ENCODE measurements around the gene STPG4. TPM values are rescaled to one million over a fixed set of nuclear protein-coding genes. Genes with fewer than 3 reads are reported as not detected.

Gene STPG4
- total RNA-seq, 1 experiment from 2014 or later: 0.13 TPM

DNA sequence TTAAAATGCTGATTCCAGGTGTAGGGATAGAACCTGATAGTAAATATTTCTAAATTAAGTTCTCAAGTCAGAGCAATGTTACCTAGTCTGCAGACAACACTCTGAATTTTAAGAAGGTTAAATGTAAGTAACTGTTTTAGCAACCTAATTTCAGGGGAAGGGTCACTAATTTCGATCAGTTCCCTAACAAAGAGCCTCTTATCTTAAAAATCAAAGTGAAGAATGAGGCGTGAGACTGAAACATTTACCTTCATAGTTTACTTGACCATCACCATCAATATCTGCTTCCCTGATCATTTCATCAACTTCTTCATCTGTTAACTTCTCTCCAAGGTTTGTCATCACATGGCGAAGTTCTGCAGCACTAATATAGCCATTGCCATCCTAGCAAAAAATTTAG is 6.4 kb upstream of the STPG4 start:
- H2BK5ac ChIP-seq (ENCODE audit: insufficient read length, low read length): no peak overlapping the region
- TF ChIP-seq, protein P1, sequence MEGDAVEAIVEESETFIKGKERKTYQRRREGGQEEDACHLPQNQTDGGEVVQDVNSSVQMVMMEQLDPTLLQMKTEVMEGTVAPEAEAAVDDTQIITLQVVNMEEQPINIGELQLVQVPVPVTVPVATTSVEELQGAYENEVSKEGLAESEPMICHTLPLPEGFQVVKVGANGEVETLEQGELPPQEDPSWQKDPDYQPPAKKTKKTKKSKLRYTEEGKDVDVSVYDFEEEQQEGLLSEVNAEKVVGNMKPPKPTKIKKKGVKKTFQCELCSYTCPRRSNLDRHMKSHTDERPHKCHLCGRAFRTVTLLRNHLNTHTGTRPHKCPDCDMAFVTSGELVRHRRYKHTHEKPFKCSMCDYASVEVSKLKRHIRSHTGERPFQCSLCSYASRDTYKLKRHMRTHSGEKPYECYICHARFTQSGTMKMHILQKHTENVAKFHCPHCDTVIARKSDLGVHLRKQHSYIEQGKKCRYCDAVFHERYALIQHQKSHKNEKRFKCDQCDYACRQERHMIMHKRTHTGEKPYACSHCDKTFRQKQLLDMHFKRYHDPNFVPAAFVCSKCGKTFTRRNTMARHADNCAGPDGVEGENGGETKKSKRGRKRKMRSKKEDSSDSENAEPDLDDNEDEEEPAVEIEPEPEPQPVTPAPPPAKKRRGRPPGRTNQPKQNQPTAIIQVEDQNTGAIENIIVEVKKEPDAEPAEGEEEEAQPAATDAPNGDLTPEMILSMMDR (conservative IDR thresholded peaks at IDR 0.05): no peak
- H3K9ac ChIP-seq (ENCODE audit: extremely low read depth, insufficient read length, low read length): no peak overlapping the region
- H3T11ph ChIP-seq (ENCODE audit: low read length): no peak overlapping the region
- H3K79me2 ChIP-seq (ENCODE audit: insufficient read depth, low read length): peaks cover 9% of the 10 kb centered on the region; the same call in 1 of the 2 replicates
- peaks cover 31 to 69% (median 59%) of the 10 kb centered on the region in 3 experiments for H3K36me3 Mint-ChIP-seq (ENCODE audit: insufficient read depth in 1 of 3, low read depth in 3 of 3)
- H3K79me1 ChIP-seq (ENCODE audit: insufficient read depth, low read depth, low read length, poor library complexity, severe bottlenecking): no peaks in the 10 kb centered on the region
- DNase-seq: no peak
- no peak overlapping the region for H3K18ac ChIP-seq (ENCODE audit: insufficient read length, low read depth, low read length)
- H2BK20ac ChIP-seq (ENCODE audit: low read depth, low read length, poor library complexity, severe bottlenecking): no peak overlapping the region
- H3K4me1 Mint-ChIP-seq: 0 out of 4 replicates have a peak, but pooled peaks cover 3% of the 10 kb centered on the region in 2 experiments
- no peak overlapping the region for H3K27ac Mint-ChIP-seq
- H2BK120ac ChIP-seq (ENCODE audit: low read depth, low read length, poor library complexity, severe bottlenecking): no peak overlapping the region
- no peaks in the 10 kb centered on the region for H3K9me3 ChIP-seq (ENCODE audit: control insufficient read depth, low read depth, low read length)
- H4K20me1 ChIP-seq (ENCODE audit: control insufficient read depth, insufficient read depth, insufficient read length): no peaks in the 10 kb centered on the region
- no peak overlapping the region for H3K4me3 Mint-ChIP-seq
- H3K23me2 ChIP-seq (ENCODE audit: insufficient read length, low read depth, low read length, poor library complexity, severe bottlenecking): no peaks in the 10 kb centered on the region
- no peak overlapping the region for H2BK12ac ChIP-seq (ENCODE audit: insufficient read length, low read depth, low read length)
- H3K14ac ChIP-seq (ENCODE audit: insufficient read depth, low read length): no peak overlapping the region
- no peak overlapping the region for H2AFZ ChIP-seq (ENCODE audit: low read length)
- no peak overlapping the region for H4K91ac ChIP-seq (ENCODE audit: insufficient read length, low read depth, low read length)
- WGBS (ENCODE audit: extremely low coverage, insufficient read length, low lambda C conversion rate): no CpG with 5 or more reads among the region's 3 CpGs
- H3K4me1 ChIP-seq (ENCODE audit: insufficient read depth, low read length): no peaks in the 10 kb centered on the region
- no peak overlapping the region for H3K56ac ChIP-seq (ENCODE audit: insufficient read length, low read depth, low read length)
- no peak overlapping the region for H3K4me2 ChIP-seq (ENCODE audit: insufficient read depth, insufficient read length, low read length)
- H3K27ac ChIP-seq (ENCODE audit: insufficient read length, low read depth, low read length): no peak overlapping the region
- no peak overlapping the region for H3K23ac ChIP-seq (ENCODE audit: insufficient read length, low read depth, low read length)
- no peak overlapping the region for H3K4ac ChIP-seq (ENCODE audit: low read depth, low read length)
- no peak overlapping the region for H4K8ac ChIP-seq (replicated peaks; ENCODE audit: insufficient read length, low read depth, low read length)
- H3K9me3 Mint-ChIP-seq: no peaks in the 10 kb centered on the region
- H2BK15ac ChIP-seq (ENCODE audit: low read depth, low read length): no peak overlapping the region
- no peak overlapping the region for H2AK5ac ChIP-seq (ENCODE audit: insufficient read length, low read length)
- H3K27me3 ChIP-seq (ENCODE audit: insufficient read depth, low read length): no peaks in the 10 kb centered on the region
- H3K27me3 Mint-ChIP-seq (ENCODE audit: low read depth): no peaks in the 10 kb centered on the region
- no peak overlapping the region for H4K5ac ChIP-seq (ENCODE audit: insufficient read length, low read depth, low read length)
